GM19324 (cell line): ENCODE results near the gene PJA2.
"Not testable (repeated sequence)": the region's sequence is repeated elsewhere in the genome, so short reads cannot be mapped to it uniquely, and the experiment has no call there.

ENCODE experiments used
- ATAC-seq: cut with Tn5 transposase; IDR thresholded peaks from one replicate; pipeline ENCODE4 v1.9.1; 2021; ENCODE audit warnings: mild to moderate bottlenecking, moderate library complexity; ENCODE audit not compliant: unreplicated experiment, low FRiP score

The PJA2 gene

DNA sequence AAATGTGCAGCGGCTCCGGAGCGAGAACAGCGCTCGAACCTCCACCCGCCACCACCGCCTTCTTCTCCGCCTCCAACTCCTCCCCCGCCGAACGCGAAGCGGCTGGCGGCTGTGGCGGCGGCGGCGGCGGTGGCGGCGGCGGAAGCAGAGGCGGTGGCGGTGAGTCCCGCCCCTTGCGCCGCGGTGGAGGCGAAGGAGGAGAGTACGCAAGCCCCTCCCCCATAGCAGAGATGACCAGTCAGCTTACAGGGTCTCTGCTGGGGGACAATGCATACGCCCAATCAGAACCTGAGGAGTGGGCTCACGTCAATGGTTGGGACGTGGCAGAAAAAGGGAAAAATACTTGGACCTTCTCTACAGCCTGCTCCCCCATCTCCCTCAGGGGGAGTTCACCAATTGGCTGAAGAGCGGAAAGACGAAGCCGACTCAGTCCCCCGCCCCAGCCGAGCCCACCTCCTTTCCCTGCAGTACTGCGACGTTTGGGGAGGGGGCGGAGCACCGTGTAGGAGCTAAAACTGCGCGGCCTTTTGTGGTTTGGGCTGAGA is at the start of gene PJA2:
TSS of gene PJA2 (minus strand) at position 131 of the 545 bp plus-strand sequence. CDS start 26,541 bp downstream, outside the sequence.
- peak; percentile 88 for ATAC-seq

GRCh38 chr5:109455598-109456096 is 45.9 kb upstream of the PJA2 start:
- peak; percentile 95 for ATAC-seq

DNA sequence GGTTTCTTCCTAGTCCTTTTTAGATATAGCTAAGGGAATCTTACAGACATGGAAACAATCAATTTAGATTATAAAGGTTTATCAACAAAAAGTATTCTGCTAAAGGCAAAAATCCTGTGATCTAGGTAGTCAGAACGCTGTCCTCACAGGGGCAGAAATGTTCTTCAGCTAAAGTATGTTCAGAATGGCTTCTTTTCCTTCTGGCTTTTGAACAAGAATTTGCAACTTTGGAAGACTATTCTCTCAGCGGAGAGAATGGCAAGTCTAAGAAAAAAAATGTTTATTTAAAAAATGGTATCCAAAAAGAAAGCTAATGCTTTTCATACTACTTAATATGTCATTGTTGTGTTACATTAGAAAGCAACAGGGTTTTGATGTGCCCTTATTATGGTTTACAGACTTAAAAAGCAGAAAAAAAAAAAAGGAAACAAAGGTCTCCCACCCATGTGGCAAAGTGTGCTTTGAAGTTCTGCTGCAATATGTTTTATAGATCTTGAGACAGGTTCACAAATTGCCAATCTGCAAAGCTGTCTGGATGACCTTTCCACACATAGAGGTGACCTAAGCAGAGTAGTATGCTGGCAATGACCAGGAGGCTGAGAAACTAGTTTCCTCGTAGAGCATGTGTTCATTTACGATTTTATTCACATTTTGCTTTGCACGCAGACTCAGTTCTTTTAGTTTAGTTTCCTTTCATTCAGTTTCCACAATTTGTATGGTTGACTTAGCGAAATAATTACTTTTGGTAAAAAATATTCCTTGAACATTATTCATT is 45.1 kb upstream of the PJA2 start:
- ATAC-seq = no peak

GRCh38 chr5:109453251-109453650 is 43.5 kb upstream of the PJA2 start:
- no peak for ATAC-seq

DNA sequence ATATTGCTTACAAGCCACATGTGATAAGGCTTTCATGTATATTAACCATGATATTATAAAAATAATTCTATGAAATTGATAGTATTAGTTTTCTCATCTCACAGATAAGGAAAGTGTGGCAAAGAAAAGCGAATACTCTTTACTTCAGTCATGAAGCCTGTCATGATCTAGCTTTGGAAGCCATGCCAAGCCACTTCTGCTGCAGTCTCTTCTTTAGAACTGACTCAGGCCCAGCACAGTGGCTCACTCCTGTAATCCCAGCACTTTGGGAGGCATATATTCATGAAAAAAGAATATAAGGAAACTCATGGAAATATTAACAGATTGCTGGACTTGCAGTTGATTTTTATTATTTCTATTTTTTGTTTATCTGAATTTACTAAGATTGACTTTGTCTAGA is 42.9 kb upstream of the PJA2 start:
- ATAC-seq = no peak

DNA sequence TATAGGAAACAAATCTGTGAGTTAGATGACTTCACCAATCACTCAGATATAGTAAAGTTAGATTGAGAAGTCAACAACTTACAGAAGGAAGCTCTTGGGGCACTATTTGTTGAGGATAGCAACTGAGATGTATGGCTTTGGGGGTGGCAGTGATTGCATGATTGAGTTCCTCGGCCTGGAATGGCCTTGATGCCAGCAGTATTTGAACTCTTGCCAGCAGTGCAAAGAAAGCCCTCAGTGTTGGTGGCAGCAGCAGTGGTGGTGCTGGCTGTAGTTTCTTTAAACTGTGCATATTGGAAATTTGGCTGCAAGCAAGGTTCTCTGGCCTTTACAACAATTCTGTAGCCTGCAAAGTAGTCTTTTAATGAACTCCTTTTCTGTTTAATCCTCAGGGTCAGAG is 41.4 kb upstream of the PJA2 start:
- ATAC-seq = no peak

DNA sequence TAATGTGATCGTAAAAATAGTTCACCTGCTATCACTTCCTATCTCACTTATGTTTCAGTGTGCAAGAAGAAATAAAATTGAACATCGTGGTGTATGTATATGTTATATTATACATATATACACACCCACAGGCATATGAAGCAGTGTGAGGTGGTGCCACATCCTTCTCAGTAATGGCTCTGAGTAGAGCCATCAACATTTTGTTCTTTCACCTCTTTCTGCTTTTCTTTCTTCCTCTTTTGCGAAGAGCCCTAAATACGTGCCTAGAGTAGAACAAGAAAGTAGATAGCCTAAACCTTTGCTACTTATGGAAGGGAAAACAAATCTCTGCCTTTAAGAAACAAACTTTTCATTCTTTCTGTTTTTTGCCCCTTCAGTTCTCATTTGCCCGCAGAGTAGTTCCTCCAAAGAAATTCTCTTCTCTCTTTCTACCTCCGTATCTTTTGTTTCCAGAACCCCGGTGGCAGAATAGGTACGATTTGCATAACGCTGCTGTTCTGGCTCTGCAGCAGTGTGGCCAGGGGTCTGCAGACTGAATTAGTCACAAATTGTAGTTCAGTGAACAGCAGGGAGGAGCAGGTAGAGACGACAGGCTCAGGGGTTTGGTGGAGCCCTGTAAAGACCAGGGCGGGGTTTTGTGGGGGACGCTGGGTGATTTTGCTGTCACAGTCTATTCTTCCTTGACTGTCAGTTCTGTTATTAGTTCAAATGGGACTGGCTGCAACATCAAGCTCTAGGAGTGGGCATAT is 40.5 kb upstream of the PJA2 start:
- no peak for ATAC-seq

DNA sequence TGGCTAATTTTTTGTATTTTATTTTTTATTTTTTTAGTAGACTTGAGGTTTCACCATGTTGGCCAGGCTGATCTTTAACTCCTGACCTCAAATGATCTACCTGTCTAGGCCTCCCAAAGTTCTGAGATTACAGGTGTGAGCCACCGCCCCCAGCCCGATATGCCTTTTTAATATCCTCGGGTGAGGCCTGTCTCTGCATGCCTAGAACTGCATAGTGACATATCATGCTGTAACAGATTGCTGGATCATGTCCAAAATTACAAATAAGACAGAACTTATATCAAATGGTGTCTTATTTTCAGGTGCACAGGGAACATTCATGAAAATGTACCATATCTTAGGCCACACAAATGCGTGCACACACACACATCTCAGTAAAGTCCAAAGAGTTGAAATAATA is 39.1 kb upstream of the PJA2 start:
- ATAC-seq = no peak

- no peak for ATAC-seq
These were observed 29.8 kb upstream of the PJA2 start for GRCh38 chr5:109439590-109439989.

- ATAC-seq = no peak
These were observed 16.3 kb upstream of the PJA2 start for GRCh38 chr5:109426075-109426474.

GRCh38 chr5:109425521-109425920 is 15.7 kb upstream of the PJA2 start:
- ATAC-seq = not testable (repeated sequence)

DNA sequence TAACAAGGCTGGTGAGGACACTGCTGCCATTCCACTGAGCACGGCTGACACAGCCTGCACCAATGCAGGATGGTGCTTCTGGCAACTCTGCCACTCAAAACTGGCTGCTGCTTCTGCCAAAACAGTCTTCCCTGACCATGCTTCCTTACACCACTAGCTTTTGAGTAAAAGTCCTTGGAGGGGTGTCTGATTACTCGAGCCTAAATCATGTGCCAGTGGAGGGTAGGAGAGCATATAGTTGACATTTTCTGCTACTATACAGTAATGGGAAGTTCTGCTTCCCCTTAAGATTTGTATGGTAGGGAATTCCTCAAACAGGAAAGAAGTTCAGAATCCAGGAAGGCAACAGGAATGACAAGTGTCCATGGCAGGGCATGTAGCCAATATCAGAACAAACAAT is 12.2 kb upstream of the PJA2 start:
- no peak for ATAC-seq

DNA sequence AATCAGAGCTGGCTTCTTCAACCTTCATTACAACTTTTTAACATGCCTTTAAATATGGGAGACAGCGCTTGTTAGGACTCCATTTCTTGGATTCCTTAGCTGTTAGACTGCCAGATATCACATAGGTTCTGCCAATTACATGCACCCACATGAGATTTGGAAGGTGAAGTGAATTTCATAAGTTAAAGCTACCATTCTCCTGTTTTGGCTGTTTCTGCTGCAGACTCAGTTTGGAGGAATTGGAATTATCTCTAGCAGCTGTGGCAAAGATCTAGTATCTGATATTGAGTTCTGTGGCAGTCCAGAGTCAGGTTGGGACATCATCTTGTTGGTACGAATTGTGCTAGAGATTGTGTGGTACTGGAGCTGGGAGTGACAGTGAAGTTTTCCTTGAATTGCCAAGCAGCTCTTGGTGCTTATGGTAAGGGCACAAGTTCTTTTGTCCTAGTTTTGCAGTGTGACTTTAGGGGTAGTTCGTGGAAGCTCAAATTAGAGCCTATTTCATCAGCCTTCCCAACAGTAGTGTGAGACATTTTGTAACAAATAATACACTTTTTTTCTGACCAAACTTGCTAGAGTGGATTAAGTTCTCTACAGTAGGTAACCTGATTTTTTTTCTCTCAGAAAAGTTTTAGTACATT is 9.1 kb upstream of the PJA2 start:
- ATAC-seq = no peak

- no peak for ATAC-seq
These were observed 7.1 kb upstream of the PJA2 start for GRCh38 chr5:109416882-109417281.

GRCh38 chr5:109413921-109414461 is 4.2 kb upstream of the PJA2 start:
- ATAC-seq = not testable (repeated sequence)

GRCh38 chr5:109413458-109413857 is 3.7 kb upstream of the PJA2 start:
- no peak for ATAC-seq

- ATAC-seq = no peak
These were observed 3.2 kb upstream of the PJA2 start for GRCh38 chr5:109412981-109413402.

GRCh38 chr5:109411627-109412026 is 1.9 kb upstream of the PJA2 start:
- no peak for ATAC-seq

DNA sequence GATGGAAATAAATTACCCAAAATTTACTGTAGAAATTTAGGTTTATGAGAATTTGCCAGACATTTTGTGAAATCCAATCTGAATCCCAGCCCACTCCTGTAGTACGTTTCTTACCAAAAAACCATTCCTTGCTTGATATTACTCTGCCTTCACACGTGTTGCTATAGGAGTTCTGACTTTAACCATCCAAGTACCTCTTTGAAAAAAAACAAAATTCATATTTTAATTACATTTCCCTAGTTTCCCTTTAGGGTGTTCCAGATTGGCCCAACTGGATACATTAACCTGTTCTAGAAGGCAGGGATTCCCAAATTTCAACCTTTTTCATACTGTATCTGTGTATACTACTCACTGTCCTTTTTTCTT is 1.4 kb upstream of the PJA2 start:
- no peak for ATAC-seq

DNA sequence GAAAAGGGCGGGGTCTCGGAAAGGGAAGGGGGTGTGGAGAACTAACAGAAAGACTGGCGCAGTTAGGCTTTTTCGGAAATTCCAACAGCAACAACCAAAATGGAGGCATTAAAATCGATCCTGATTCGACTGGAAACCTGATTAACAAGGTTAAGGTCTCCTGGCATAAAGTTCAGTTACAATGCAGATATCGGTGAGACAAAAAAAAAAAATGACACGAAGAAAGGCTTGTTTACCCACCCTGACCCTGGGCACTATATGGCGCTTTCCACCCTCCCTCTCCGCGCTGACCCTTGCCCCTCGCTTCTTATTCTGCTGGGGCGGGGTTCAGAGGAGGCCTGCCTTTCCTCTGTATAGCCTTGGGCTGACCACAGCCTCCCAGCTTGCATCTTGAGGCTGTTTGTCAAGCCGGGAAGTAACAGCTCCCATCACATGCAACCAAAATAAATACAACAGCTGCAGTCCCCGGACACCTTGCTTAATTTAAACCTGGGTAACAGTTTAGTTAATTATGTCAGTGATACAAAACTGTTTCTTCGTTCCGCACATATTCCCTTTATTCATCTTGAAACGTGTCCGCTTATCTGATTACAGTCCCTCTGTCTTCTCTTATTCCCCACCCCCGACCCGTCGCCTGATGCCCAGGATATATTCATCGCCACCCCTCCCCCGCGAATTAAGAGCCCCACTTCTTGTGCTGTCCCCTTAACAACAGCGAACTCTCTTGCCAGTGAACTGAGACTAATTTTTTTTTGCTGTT is 795 bp upstream of the PJA2 start:
- peak; percentile 32 for ATAC-seq
